Liver (tissue), 9 donors: ENCODE data around the gene C1S. TPM values are rescaled to one million over a fixed set of nuclear protein-coding genes. Genes with fewer than 3 reads are reported as not detected.

Experiments
- DNase-seq: peaks from one replicate; pipeline ENCODE4 v3.0.0-alpha.2; 2017; ENCODE audit warnings: low spot score
- H3K27ac ChIP-seq, 2 donors: one replicate each; pipeline ENCODE4 v1.7.0; 2013; ENCODE audit warnings: inconsistent platforms in 2 of 2, low read length in 2 of 2, control low read depth in 1 of 2, low read depth in 1 of 2, mild to moderate bottlenecking in 1 of 2
- H3K27me3 ChIP-seq, 4 donors: one replicate each; pipeline versions ENCODE4 v1.6.1 to v1.7.0; 2013; ENCODE audit warnings: low read length in 3 of 4, inconsistent platforms in 1 of 4, mild to moderate bottlenecking in 1 of 4, moderate library complexity in 1 of 4; ENCODE audit not compliant: control insufficient read depth in 4 of 4, insufficient read depth in 4 of 4
- H3K36me3 ChIP-seq, 4 donors: one replicate each; pipeline versions ENCODE4 v1.6.1 to v1.7.0; 2013; ENCODE audit warnings: low read length in 3 of 4, mild to moderate bottlenecking in 3 of 4, low read depth in 1 of 4, moderate library complexity in 1 of 4; ENCODE audit not compliant: control insufficient read depth in 4 of 4, insufficient read depth in 3 of 4
- H3K4me1 ChIP-seq, 4 donors: one replicate each; pipeline versions ENCODE4 v1.6.1 to v1.7.0; 2013; ENCODE audit warnings: low read length in 3 of 4, mild to moderate bottlenecking in 3 of 4, moderate library complexity in 1 of 4; ENCODE audit not compliant: control insufficient read depth in 4 of 4, insufficient read depth in 4 of 4
- H3K4me3 ChIP-seq, 3 donors: one replicate each; pipeline versions ENCODE4 v1.6.1 to v1.7.0; 2013; ENCODE audit warnings: low read length in 3 of 3, control low read depth in 1 of 3, low read depth in 1 of 3, mild to moderate bottlenecking in 1 of 3
- H3K9ac ChIP-seq, 2 donors: one replicate each; pipeline ENCODE4 v1.7.0; 2013; ENCODE audit warnings: low read length in 2 of 2, mild to moderate bottlenecking in 2 of 2, moderate library complexity in 2 of 2, control low read depth in 1 of 2, low read depth in 1 of 2
- H3K9me3 ChIP-seq, 4 donors: one replicate each; pipeline versions ENCODE4 v1.6.1 to v1.7.0; 2013; ENCODE audit warnings: low read length in 3 of 4; ENCODE audit not compliant: control insufficient read depth in 4 of 4
- EGR1 ChIP-seq, 2 donors: IDR thresholded peaks; 2 replicates each; pipeline ENCODE4 v1.6.1; 2016 to 2018; ENCODE audit warnings: antibody characterized with exemption in 2 of 2, low read depth in 2 of 2
- FOXA1 ChIP-seq: IDR thresholded peaks from 2 replicates; pipeline ENCODE4 v1.6.1; 2016; ENCODE audit warnings: antibody characterized with exemption
- HNF4G ChIP-seq: IDR thresholded peaks from 2 replicates; pipeline ENCODE4 v1.6.1; 2016; ENCODE audit warnings: antibody characterized with exemption
- RAD21 ChIP-seq, 2 donors: IDR thresholded peaks; 2 replicates each; pipeline ENCODE4 v1.6.1; 2016; ENCODE audit warnings: antibody characterized with exemption in 2 of 2, mild to moderate bottlenecking in 2 of 2
- RXRA ChIP-seq, 2 donors: IDR thresholded peaks; 2 replicates each; pipeline ENCODE4 v1.6.1; 2017 to 2018; ENCODE audit warnings: antibody characterized with exemption in 2 of 2, mild to moderate bottlenecking in 1 of 2
- TAF1 ChIP-seq: conservative IDR thresholded peaks from 2 replicates; pipeline ENCODE4 v1.6.1; 2016; ENCODE audit warnings: antibody characterized with exemption, mild to moderate bottlenecking
- WGBS: extraction: QIAGEN DNeasy Blood & Tissue Kit; methylation state at CpG from one replicate; pipeline ENCODE4 v1.1.7; 2013; 5-methylcytosine and 5-hydroxymethylcytosine counted together
- polyA plus RNA-seq, 2 donors: library from polyadenylated mRNA; stranded (reverse) in 1 of 2; unstranded in 1 of 2; fragments of 200-250 nt in 1 of 2; fragments of >200 nt in 1 of 2; fragmentation: Nextera tagmentation in 1 of 2; extraction: Ambion mirVana in 1 of 2; gene quantifications; one replicate each; pipeline versions ENCODE4 v1.2.1 to v1.2.3, GENCODE V29; 2013 to 2015
- total RNA-seq, 2 donors: library from RNA; depleted of rRNA; stranded (reverse); fragments of >200 nt; gene quantifications; one replicate each; pipeline ENCODE4 v1.2.3, GENCODE V29; 2014
- TF ChIP-seq, protein P1 (sequence below): fragments of 150-350 bp; IDR thresholded peaks from 2 replicates; pipeline ENCODE4 v1.5.1; 2017; ENCODE audit warnings: improper control_type of control experiment, low read depth, low read length; ENCODE audit not compliant: missing input control
- TF ChIP-seq, protein P2 (sequence below): IDR thresholded peaks from 2 replicates; pipeline ENCODE4 v1.6.1; 2016; ENCODE audit warnings: antibody characterized with exemption
- TF ChIP-seq, protein P3 (sequence below): IDR thresholded peaks from 2 replicates; pipeline ENCODE4 v1.6.1; 2016; ENCODE audit warnings: antibody characterized with exemption
- donor health status: healthy.
- donor health status: healthy.
- donor health status: healthy.
- donor health status: healthy.
- donor health status: healthy.

C1S gene
- total and polyA plus RNA-seq, 4 donors: 267 to 2,029 (median 1,568) TPM

DNA sequence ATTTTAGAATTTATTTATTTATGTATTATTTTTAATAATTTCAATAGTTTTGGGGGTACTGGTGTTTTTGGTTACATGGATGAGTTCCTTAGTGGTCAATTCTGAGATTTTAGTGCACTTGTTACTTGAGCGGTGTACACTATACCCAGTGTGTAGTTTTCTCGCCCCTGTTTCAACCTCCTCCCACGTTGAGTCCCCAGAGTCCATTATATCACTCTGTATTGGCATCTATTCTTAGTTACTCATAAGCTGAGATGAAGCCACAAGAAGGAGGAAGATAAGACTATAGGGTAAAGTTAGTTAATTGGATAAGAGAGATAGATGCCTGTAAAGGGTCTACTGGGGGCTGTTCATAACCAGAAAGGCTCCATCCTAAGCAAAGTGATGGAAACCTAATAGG, 4.0 kb downstream of the C1S start:
- H3K4me3 ChIP-seq: peak overlapping the region in 1 of 3 donors; percentile 38
- peak overlapping the region in 1 of 2 donors; percentile 39 for H3K9ac ChIP-seq
- peaks cover 12 to 56% (median 31%) of the 10 kb centered on the region in 4 donors for H3K36me3 ChIP-seq
- H3K4me1 ChIP-seq: peaks cover 15 to 69% (median 66%) of the 10 kb centered on the region in 4 donors
- peak overlapping the region in 1 of 2 donors; percentile 15 for H3K27ac ChIP-seq
- H3K27me3 ChIP-seq: no peaks in the 10 kb centered on the region
- TF ChIP-seq TAF1 (no peak), RAD21 (IDR thresholded peaks at IDR 0.05) (no peak)
- WGBS: 62% methylated on average over 3 of the region's 3 CpGs
- H3K9me3 ChIP-seq: no peaks in the 10 kb centered on the region
- no peak for DNase-seq

DNA sequence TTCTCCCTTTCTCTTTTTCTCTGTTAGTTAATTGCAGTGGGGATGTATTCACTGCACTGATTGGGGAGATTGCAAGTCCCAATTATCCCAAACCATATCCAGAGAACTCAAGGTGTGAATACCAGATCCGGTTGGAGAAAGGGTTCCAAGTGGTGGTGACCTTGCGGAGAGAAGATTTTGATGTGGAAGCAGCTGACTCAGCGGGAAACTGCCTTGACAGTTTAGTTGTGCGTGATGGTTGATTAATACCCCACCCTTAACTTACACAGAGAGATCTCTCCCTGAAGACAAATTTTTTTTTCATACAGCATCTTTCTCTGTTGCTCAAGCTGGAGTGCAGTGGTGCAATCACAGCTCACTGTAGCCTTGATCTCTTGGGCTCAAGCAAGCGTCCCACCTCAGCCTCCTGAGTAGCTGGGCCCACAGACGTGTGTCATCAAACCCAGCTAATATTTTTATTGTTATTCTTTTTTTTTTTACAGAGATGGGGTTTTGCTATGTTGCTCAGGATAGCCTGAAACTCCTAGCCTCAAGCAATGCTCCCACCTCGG, 4.6 kb downstream of the C1S start:
- Histone ChIP-seq H3K9ac (peak overlapping the region in 1 of 2 donors; percentile 39), H3K4me1 (peaks cover 21 to 72% (median 68%) of the 10 kb centered on the region in 4 donors), H3K9me3 (no peaks in the 10 kb centered on the region), H3K27ac (no peak overlapping the region), H3K4me3 (no peak overlapping the region), H3K36me3 (peaks cover 12 to 62% (median 37%) of the 10 kb centered on the region in 4 donors), H3K27me3 (no peaks in the 10 kb centered on the region)
- DNase-seq: peak; percentile 8
- TF ChIP-seq RAD21 (IDR thresholded peaks at IDR 0.05): no peak
- WGBS: 76% methylated on average over 7 of the region's 7 CpGs

DNA sequence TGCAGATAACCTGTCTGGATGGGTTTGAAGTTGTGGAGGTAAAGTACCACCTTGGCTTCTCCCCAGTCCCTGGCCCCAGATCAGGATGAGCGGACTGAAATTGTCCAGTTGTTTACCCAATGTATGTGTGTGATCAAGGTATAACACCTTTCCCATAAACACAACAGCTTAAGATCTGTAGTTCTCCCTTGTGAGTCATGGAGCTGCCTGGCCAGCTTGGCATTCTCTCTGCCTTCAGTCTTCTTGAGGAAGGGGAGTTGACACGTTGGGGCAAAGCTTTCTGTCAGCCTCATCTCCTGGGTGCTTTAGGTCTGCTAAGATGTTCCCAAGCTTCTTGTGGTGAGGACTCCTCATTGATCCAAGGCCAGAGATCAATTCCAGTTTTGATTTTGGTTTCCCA, 6.1 kb downstream of the C1S start:
- Histone ChIP-seq H3K9me3 (no peaks in the 10 kb centered on the region), H3K27ac (peak overlapping the region in 1 of 2 donors; percentile 20), H3K4me3 (no peak overlapping the region), H3K36me3 (peaks cover 12 to 71% (median 42%) of the 10 kb centered on the region in 4 donors), H3K4me1 (peaks cover 22 to 83% (median 80%) of the 10 kb centered on the region in 4 donors), H3K9ac (no peak overlapping the region), H3K27me3 (no peaks in the 10 kb centered on the region)
- DNase-seq: no peak
- TF ChIP-seq HNF4G (no peak), FOXA1 (no peak), RXRA (IDR thresholded peaks at IDR 0.05) (no peak), EGR1 (IDR thresholded peaks at IDR 0.05; ENCODE audit: low read depth in 2 of 2) (no peak)
- TF ChIP-seq, protein P1, sequence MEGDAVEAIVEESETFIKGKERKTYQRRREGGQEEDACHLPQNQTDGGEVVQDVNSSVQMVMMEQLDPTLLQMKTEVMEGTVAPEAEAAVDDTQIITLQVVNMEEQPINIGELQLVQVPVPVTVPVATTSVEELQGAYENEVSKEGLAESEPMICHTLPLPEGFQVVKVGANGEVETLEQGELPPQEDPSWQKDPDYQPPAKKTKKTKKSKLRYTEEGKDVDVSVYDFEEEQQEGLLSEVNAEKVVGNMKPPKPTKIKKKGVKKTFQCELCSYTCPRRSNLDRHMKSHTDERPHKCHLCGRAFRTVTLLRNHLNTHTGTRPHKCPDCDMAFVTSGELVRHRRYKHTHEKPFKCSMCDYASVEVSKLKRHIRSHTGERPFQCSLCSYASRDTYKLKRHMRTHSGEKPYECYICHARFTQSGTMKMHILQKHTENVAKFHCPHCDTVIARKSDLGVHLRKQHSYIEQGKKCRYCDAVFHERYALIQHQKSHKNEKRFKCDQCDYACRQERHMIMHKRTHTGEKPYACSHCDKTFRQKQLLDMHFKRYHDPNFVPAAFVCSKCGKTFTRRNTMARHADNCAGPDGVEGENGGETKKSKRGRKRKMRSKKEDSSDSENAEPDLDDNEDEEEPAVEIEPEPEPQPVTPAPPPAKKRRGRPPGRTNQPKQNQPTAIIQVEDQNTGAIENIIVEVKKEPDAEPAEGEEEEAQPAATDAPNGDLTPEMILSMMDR: no peak
- TF ChIP-seq, protein P2, sequence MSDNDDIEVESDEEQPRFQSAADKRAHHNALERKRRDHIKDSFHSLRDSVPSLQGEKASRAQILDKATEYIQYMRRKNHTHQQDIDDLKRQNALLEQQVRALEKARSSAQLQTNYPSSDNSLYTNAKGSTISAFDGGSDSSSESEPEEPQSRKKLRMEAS: no peak
- TF ChIP-seq, protein P3, sequence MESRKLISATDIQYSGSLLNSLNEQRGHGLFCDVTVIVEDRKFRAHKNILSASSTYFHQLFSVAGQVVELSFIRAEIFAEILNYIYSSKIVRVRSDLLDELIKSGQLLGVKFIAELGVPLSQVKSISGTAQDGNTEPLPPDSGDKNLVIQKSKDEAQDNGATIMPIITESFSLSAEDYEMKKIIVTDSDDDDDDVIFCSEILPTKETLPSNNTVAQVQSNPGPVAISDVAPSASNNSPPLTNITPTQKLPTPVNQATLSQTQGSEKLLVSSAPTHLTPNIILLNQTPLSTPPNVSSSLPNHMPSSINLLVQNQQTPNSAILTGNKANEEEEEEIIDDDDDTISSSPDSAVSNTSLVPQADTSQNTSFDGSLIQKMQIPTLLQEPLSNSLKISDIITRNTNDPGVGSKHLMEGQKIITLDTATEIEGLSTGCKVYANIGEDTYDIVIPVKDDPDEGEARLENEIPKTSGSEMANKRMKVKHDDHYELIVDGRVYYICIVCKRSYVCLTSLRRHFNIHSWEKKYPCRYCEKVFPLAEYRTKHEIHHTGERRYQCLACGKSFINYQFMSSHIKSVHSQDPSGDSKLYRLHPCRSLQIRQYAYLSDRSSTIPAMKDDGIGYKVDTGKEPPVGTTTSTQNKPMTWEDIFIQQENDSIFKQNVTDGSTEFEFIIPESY: no peak
- WGBS: 86% methylated on average over 2 of the region's 2 CpGs
